Body of pancreas (tissue), 4 donors: ENCODE measurements around the gene SCTR.

Experiments
- CTCF ChIP-seq, 7 experiments: fragments of 450-650 bp in 4 of 7; fragments of 200-600 bp in 3 of 7; sonication (generic) in 3 of 7; IDR thresholded peaks; one replicate each; pipeline ENCODE4 v1.5.1; 2016 to 2019; ENCODE audit warnings: antibody characterized with exemption in 7 of 7
- POLR2A ChIP-seq, 3 donors: fragments of 450-650 bp; IDR thresholded peaks; one replicate each; pipeline ENCODE4 v1.6.1; 2016; ENCODE audit warnings: antibody characterized with exemption in 3 of 3, mild to moderate bottlenecking in 2 of 3

GRCh38 chr2:119461811-119462210, 62.5 kb downstream of the SCTR start:
- TF ChIP-seq CTCF (IDR thresholded peaks at IDR 0.05) (no peak), POLR2A (IDR thresholded peaks at IDR 0.05) (no peak)
